ENCODE data around the gene ZNF778.
A peak's percentile ranks its signal among the peaks of the same experiment; 100 is the strongest.

Gene ZNF778

DNA sequence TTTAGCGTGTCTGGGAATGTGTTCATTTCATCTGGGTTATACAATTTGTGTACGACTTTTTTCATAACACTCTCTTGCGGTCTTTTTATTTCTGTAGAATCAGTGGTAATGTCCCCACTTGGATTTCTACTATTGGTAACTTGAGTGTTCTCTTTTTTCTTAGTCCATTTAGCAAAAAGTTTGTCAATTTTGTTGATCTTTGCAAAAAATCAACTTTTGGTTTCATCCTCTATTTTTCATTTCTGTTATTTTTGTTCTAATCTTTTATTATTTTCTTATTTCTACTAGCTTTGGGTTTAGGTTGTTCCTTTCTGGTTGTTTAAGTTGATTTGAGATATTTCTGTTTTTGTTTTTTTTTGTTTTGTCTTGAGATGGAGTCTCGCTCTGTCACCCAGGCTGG, 9.5 kb upstream of the ZNF778 start:
- no peak for DNase-seq
- intact Hi-C loops (cut with DNase I) = no loop called here

DNA sequence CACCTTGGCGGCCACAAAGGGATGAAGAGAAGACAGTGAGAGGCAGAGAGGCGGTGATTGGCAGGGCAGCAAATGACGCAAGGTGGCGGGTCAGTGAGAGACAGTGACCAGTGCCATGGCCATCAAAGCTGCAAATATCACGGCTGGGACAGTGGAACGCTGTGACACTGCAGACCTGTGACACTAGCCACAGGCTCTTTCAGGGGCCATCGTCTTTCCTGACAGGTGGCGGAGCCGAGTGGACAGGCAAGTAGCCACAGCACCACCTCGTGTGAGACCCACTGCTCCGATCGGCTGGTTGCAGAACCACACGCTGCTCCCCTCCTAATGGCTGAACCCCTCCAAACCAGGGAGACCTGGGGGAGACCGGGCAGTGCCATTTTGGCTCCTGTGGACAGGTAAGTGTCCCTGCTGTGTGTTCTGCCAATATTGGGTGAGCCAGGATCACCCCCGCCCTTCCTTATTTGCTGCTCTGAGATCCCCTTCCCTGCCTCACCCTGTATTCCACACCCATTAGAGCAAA, 7.9 kb upstream of the ZNF778 start:
- peak in 3 of 10 donors; percentile 31 to 65 (median 50) for DNase-seq
- intact Hi-C loops (cut with DNase I) = no loop called here

DNA sequence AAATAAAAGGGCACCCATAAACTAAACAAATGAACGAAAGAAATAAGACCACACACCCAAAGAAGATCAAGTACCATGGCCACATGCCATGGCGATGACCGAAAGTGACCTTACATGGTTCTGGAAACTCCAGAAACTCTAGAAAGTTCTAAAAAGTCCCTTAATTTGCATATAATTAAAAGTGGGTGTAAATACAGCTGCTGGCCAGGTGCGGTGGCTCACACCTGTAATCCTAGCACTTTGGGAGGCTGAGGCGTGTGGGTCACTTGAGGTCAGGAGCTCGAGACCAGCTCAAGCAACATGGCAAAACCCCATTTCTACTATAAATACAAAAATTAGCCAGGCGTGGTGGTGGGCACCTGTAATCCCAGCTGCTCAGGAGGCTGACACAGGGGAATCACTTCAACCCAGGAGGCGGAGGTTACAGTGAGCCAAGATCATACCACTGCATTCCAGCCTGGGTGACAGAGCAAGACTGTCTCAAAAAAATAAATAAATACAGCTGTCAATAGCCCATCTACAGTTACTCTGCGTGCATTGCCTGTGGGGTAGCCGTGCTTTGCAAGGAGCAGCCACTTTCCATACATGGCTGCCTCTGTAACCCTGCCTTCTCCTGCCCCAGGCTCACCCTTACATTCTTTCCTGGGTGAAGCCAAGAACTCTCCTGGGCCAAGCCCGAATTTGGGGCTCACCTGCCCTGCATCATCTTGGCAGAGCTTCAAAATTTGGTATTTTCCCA, 7.2 kb upstream of the ZNF778 start:
- intact Hi-C loops (cut with DNase I) = no loop called here
- DNase-seq = peak in 2 of 10 donors; percentile 39

DNA sequence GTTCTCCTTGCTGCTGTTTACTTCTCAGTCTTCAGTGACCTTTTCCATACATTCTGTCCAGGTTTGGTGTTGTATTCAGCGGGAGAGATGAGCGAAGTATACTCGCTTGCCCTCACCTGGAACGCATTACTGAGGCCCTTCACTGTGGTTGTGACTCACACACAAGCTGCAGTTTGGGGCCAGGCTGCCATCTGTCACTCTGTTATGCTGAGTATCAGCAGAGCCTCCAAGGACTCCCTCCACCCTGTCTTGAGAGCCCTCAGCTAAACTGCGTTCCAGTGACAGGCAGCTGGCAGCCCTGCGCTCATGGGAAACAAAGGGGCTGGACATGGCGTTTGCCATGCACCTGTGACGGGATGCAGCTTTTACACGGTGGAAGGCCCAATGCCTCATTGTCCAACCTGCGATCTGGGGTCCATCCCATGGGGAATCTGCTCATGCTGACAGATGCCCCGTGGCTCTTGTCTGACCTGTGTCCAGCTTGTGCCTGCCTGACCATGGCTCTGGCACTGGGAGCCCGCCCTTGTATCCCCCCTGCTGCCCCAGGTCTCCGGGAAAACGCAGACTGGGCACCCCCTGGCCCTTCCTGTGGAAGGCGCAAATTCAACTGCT, 6.5 kb upstream of the ZNF778 start:
- intact Hi-C loops (cut with DNase I) = no loop called here
- peak in 2 of 10 donors; percentile 57 to 60 for DNase-seq

DNA sequence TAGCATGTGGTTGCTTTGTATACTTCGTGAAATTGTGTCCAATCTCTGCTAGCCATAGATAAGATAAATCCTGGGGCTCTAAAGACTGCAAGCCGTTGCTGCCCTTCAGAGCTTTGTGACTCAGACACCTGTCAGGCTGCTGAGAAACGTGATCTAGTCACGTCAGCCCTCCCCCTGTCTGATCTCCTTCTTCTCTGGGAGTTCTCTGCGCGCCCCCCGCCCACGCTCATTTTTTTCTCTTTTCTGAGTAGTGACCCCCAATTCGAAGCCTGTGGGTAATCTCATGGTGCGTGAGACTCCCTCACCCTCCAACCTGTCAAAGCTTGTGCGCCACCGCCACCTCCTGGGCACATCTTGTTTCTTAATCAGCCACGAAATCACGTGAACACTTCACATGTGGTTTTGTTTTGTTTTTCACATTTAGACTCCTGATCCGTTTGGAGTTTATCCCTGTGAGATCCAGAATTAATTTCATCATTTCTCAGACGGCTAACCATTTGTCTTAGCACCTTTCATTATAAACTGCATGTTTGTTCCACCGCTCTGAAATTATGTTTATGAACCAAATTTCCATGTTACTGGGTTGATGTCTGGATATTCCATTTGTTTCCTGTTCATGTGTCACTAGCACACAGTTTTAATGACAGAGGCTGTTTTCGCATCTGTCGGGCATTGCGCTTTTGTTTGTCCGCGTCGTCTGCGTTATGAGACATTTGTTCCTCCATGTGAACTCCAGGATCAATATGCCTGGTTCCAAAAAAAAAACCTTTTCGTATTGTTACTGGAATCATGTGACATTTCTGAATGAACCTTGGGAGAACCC, 977 bp upstream of the ZNF778 start:
- peak; percentile 47 to 96 (median 78) for DNase-seq
- intact Hi-C loops (cut with DNase I) = loop anchor here (1.0 to 5.0 kb wide), 4 partner anchors 24 to 510 kb away; partner anchors contain the start of genes CTU2, GALNS, RNF166 and TRAPPC2L

DNA sequence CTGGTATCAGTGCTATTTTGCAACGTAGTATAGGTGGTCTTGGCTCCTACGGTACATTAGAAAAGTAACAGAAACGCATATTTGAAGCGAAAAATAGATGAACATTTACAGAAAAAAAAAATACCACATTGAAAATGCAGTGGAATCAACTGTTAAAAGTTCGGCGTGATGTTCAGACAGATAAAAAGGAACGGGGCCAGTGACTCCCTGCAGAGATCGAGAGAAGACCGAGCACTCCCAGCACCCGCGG, 440 bp upstream of the ZNF778 start:
- intact Hi-C loops (cut with DNase I) = loop anchor here (1.0 to 5.0 kb wide), 4 partner anchors 23 to 510 kb away; partner anchors contain the start of genes CTU2, GALNS, RNF166 and TRAPPC2L
- DNase-seq = no peak

DNA sequence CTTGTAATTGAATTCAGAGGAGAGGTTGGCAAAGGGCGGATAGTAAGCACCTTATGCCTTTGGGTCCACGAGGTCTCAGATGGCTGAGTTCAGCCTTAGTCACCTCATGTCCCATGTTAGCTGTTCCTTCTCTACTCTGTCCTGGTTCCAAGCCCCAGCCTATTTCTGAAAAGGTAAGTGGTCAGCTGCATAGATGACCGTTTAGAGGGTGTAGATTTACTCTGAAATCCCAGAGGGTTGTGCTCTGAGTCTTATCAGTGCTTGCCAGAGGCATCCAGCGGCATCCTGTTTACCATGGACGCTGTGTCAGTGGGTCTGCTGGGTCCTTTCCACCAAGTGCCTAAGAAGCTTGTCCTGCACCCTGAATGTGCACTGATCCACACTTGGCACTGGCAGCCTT, 1.9 kb downstream of the ZNF778 start:
- intact Hi-C loops (cut with DNase I) = loop anchor here (5.0 kb wide), 1 partner anchor 277 kb away; no protein-coding TSS in a partner anchor

DNA sequence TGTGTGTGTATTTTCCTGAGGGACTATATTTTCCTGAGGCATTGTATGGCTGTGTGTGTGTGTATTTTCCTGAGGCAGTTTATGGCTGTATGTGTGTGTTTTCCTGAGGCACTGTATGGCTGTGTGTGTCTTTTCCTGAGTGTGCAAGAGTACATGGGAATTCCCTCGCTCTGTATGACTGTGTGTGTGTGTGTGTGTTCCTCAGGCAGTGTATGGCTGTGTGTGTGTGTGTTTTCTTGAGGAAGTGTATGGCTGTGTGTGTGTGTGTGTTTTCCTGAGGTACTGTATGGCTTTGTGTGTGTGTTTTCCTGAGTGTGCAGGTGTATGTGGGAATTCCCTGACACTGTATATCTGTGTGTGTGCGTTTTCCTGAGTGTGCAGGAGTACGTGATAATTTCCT, 4.1 kb downstream of the ZNF778 start:
- DNase-seq = no peak
- intact Hi-C loops (cut with DNase I) = no loop called here

More for the DNA sequence above, 1.9 kb downstream of the ZNF778 start:
- DNase-seq = no peak

DNA sequence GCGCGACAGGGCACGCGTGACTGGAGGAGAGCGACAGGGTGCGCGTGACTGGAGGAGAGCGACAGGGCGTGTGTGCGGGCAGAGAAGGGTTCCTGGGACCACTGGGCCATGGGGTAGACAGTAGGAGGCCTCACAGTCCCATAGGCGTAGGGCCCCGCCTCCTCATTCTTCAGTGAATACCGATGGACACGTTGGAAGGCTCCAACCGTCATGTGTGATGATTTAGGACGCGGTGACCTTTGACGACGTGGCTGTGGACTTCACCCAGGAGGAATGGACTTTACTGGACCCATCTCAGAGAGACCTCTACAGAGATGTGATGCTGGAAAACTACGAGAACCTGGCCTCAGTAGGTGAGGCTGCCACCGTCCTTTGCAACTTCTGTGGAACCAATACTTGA, 5.4 kb downstream of the ZNF778 start:
- intact Hi-C loops (cut with DNase I) = no loop called here
- peak in 1 of 10 donors; percentile 50 for DNase-seq

DNA sequence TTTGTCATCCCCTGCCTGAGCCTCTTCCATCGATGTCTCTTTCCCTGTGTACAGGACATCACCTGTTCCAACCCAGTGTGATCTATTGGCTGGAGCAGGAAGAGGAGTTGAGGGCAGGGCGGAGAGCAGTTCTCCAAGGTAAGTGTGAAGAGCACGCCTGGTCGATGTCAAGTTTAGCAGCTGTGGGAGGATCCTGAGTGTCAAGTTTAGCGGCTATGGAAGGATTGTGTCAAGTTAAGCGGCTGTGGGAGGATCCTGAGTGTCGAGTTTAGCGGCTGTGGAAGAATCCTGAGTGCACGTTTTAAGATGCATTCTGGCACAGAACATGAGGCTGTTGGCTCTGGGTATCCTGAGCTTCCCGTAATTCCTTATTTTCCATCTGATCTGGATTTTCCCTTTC, 7.2 kb downstream of the ZNF778 start:
- intact Hi-C loops (cut with DNase I) = no loop called here
- peak in 1 of 10 donors; percentile 24 for DNase-seq

DNA sequence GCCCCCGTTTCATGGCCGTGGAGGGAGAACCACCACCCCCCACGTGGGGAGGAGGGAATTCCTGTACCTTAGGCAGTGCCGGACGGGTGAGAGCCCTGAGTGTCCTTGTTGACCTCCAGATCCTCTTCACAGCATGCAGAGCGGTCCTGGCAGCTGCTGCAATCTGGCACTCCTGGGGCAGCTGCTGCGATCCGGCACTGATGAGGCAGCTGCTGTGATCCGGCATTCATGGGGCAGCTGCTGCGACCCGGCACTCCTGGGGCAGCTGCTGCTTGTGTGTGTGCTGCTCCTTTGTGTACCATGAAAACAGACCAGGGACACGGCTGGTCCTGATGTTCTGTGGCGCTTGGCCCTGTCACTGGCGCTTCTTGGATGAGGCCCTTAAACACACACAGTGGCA, 12.8 kb downstream of the ZNF778 start:
- DNase-seq = peak in 1 of 10 donors; percentile 72
- intact Hi-C loops (cut with DNase I) = no loop called here

DNA sequence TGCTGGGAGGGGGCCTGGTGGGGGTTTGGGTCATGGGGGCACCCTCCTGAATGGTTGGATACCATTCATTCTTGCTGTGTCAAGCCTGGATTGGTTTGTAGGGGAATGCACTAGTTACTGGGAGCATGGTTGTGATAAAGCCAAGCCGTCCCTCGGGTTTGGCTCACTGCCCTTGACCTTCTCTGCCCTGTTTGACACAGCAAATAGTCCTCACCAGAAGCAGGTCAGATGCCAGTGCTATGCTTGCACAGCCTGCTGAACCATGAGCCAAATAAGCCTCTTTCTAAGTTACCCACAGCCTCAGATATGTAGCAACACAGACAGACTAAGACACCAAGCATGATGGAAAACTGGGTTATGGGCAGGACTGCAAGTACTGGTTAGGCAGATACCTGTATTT, 14.6 kb downstream of the ZNF778 start:
- peak in 1 of 10 donors; percentile 42 for DNase-seq
- intact Hi-C loops (cut with DNase I) = no loop called here

DNA sequence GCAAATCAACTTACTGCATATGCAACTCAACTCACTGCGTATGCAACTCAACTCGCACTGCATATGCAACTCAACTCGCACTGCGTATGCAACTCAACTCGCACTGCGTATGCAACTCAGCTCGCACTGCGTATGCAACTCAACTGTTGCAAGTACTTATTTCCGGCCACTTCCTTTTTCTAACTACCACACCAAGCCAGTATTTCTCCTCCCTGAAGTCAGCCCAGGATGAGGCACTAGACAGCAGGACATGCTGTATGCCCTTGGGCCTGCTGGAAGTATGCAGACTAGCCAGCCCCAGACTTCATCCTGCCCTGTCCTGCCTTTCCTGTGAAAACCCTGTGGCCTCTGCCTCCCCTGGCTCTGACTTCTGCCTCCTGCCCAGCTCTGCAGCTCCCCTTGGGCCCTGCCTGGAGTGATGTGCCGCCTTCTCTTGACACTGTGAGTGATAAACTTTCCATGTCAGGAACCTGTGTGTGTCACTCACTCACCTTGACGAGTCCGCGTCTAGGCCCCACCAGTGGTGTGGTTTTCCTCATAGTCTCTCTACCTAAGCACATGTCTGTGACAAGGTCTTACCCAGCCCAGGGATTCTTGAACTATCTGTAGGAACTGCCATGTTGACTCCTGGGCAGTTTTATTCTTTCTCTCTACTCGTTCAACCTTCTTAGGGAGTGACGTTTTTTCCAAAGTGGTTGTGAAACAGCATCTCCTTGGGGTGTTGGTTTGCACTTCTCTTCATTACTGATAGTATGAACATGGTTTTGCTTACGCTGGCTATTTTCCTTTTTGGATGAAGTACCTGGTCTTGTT, 16.4 kb downstream of the ZNF778 start:
- intact Hi-C loops (cut with DNase I) = no loop called here
- DNase-seq = peak in 2 of 10 donors; percentile 12 to 36

DNA sequence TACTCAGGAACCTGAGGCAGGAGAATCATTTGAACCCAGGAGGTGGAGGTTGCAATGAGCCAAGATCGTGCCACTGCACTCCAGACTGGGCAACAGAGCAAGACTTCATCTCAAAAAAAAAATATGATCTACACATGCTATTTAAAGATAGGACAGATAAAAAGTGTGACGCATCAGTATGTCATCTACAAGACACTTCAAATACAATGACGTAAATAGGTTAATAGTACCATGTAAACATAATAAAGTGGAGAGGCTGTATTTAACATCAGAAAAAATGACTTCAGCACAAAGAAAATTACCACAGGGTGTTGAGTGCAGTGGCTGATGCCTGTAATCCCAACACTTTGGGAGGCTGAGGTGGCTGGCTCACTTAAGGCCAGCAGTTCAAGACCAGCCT, 20.2 kb downstream of the ZNF778 start:
- intact Hi-C loops (cut with DNase I) = no loop called here
- no peak for DNase-seq

DNA sequence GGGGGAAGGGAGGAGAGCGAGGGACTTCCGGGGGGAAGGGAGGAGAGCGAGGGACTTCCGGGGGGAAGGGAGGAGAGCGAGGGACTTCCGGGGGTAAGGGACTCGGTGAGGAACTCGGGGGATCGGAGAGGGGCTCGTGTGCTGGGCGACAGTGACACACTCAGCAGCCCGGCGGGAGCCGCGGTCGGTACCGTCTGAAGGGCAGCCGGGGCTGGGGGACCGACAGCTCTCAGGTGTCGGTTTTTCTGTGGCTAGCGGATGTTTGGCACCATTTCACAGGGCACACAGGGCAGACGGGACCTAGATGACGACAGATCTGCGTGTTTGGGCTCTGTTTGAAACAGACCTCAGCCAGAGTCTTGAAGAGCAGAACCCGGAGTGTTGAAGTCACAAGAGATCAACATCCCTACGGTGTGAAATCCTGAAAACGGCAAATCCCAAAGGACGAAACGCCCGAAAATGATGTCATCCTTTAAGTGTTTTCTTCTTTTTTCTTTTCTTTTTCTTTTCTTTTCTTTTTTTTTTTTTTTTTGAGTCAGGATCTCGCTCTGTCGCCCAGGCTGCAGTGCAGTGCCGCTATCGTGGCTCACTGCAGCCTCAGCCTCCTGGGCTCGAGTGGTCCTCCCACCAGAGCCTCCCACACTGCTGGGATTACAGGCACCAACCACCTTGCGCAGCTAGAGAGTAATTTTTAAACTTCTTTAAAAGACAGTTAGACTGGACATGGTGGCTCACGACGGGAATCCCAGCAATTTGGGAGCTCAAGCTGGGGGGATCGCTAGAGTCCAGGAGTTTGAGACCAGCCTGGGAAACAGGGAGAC, 23.9 kb downstream of the ZNF778 start:
- DNase-seq = peak; percentile 57 to 96 (median 70)
- intact Hi-C loops (cut with DNase I) = loop anchor here (5.0 to 10.0 kb wide), 2 partner anchors 263 to 416 kb away; partner anchors contain the start of genes CHMP1A, SPATA33 and SPG7

DNA sequence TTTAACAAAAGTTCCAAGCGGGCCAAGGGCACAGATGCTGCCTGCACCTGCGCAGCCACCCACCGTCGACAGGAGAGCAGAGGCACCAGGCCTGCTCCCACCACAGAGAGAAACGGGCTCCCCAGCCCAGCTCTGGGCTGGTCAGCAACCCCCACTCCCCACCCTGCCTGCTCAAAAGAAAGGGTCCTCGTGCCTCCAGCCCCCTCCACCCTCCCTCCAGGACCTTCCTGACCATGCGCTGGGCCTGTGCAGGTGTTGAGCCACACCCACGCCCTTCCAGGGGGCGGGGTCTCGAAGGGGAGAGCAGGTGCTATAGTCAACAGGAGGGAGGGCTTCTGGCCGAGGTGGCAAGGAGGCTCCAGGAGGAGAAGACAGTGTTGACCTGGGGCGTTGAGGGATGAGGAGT, 25.3 kb downstream of the ZNF778 start:
- DNase-seq = peak in 2 of 10 donors; percentile 37 to 59
- intact Hi-C loops (cut with DNase I) = loop anchor here (5.0 to 10.0 kb wide), 2 partner anchors 262 to 415 kb away; partner anchors contain the start of genes CHMP1A, SPATA33 and SPG7

DNA sequence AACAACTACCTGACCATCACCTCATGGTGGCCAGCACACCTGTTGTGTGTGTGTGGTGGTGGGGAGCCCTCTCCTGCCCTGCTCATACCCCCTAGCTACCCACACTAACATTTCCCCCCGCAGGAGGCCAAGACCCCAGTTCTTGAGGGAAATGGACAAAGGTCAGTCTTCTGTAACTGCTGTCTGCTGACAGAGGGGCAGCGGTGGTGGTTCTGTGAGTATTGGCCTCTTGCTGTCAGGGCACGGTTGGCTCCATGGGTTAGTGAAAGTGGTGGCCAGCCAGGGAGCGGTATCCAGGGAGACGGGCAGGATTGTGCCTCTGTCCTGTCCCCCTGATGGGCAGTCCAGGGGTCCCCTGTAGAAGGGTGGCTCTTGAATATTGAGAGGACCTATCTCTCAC, 26.2 kb downstream of the ZNF778 start:
- peak in 2 of 10 donors; percentile 26 to 66 for DNase-seq
- intact Hi-C loops (cut with DNase I) = loop anchor here (5.0 to 10.0 kb wide), 2 partner anchors 261 to 414 kb away; partner anchors contain the start of genes CHMP1A, SPATA33 and SPG7

DNA sequence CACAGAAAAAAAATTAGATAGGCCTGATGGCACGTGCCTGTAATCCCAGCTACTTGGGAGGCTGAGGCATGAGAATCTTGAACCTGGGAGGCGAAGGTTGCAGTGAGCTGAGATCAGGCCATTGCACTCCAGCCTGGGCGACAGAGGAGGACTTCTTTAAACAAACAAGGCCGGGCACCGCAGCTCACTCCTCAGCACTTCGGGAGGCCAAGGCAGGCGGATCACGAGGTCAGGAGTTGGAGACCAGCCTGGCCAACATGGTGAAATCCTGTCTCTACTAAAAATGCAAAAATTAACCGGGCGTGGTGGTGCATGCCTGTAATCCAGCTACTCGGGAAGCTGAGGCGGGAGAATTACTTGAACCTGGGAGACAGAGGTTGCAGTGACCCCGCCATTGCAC, 26.8 kb downstream of the ZNF778 start:
- DNase-seq = peak in 1 of 10 donors; percentile 59
- intact Hi-C loops (cut with DNase I) = loop anchor here (5.0 to 10.0 kb wide), 2 partner anchors 261 to 413 kb away; partner anchors contain the start of genes CHMP1A, SPATA33 and SPG7

DNA sequence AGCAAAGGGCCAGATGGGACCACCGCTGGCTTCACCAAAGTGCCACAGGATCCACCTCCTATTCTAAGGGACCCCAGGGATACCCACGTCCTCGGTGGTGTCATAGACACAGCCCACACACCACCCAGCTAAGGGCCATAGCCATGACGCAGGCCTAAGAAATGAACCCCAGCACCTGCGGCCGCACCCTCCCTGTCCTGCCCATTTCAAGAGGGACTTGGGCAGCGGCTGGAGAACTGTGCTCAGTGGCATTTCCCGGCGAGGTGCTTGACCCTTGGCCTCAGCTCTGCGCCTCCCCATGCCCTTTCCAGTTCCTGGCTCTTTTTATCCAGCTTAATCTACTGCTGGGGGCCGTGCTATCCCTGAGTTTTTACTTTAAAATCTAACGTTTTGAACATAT, 27.3 kb downstream of the ZNF778 start:
- intact Hi-C loops (cut with DNase I) = loop anchor here (5.0 to 10.0 kb wide), 2 partner anchors 260 to 413 kb away; partner anchors contain the start of genes CHMP1A, SPATA33 and SPG7
- DNase-seq = peak in 2 of 10 donors; percentile 52 to 65

All from posterior cingulate gyrus (tissue), 11 donors.